GM23338 (cell line): ENCODE measurements around the gene DNAJC10. TPM values are rescaled to one million over a fixed set of nuclear protein-coding genes. Genes with fewer than 3 reads are reported as not detected.

Experiments
- ATAC-seq: fragments of 200-7000 bp; cut with Tn5 transposase; 3 replicates; pipeline ENCODE4 v1.9.1; 2020
- DNase-seq: peaks from one replicate; pipeline ENCODE4 v3.0.0-alpha.2; 2015; ENCODE audit warnings: low spot score
- H2AFZ ChIP-seq: fragments of 200-600 bp; sonication (generic); 2 replicates; pipeline ENCODE4 v1.8.0; 2016; ENCODE audit warnings: antibody characterized with exemption, mild to moderate bottlenecking, moderate library complexity
- H3F3A ChIP-seq: fragments of 200-600 bp; sonication (generic); replicated peaks from 2 replicates; pipeline ENCODE4 v1.8.0; 2017; ENCODE audit warnings: antibody characterized with exemption, mixed run types, low read depth
- H3K27ac ChIP-seq: fragments of 200-600 bp; sonication (generic); 2 replicates; pipeline ENCODE4 v1.6.1; 2016; ENCODE audit warnings: low read depth
- H3K27me3 ChIP-seq: fragments of 200-600 bp; sonication (generic); 2 replicates; pipeline ENCODE4 v1.8.0; 2016; ENCODE audit warnings: mild to moderate bottlenecking, mixed run types, moderate library complexity; ENCODE audit not compliant: insufficient read depth
- H3K36me3 ChIP-seq: fragments of 200-600 bp; sonication (generic); 2 replicates; pipeline ENCODE4 v1.8.0; 2016; ENCODE audit warnings: mild to moderate bottlenecking; ENCODE audit not compliant: insufficient read depth
- H3K4me1 ChIP-seq: fragments of 200-600 bp; sonication (generic); 2 replicates; pipeline ENCODE4 v1.8.0; 2016; ENCODE audit warnings: mild to moderate bottlenecking, moderate library complexity; ENCODE audit not compliant: insufficient read depth
- H3K4me2 ChIP-seq: fragments of 200-600 bp; sonication (generic); 2 replicates; pipeline ENCODE4 v1.7.1; 2017; ENCODE audit warnings: mixed run types
- H3K4me3 ChIP-seq: fragments of 200-600 bp; sonication (generic); 2 replicates; pipeline ENCODE4 v1.6.1; 2016; ENCODE audit warnings: mixed run types
- H3K79me2 ChIP-seq: fragments of 200-600 bp; sonication (generic); replicated peaks from 2 replicates; pipeline ENCODE4 v1.8.0; 2017; ENCODE audit warnings: mild to moderate bottlenecking; ENCODE audit not compliant: insufficient read depth
- H3K9me2 ChIP-seq: fragments of 200-600 bp; sonication (generic); 2 replicates; pipeline ENCODE4 v1.8.0; 2017; ENCODE audit not compliant: insufficient read depth
- H4K20me1 ChIP-seq: fragments of 200-600 bp; sonication (generic); replicated peaks from 2 replicates; pipeline ENCODE4 v1.8.0; 2017; ENCODE audit warnings: mild to moderate bottlenecking; ENCODE audit not compliant: insufficient read depth
- H3K27ac Mint-ChIP-seq: 2 replicates; pipeline ENCODE4 v1.8.0; 2020; ENCODE audit warnings: inconsistent platforms, mild to moderate bottlenecking, moderate library complexity, mixed read lengths
- H3K27me3 Mint-ChIP-seq: 3 replicates; pipeline ENCODE4 v1.8.0; 2022; ENCODE audit warnings: low read depth, mild to moderate bottlenecking, moderate library complexity, mixed read lengths, inconsistent platforms; ENCODE audit not compliant: insufficient read depth, poor library complexity
- H3K36me3 Mint-ChIP-seq: 3 replicates; pipeline ENCODE4 v1.8.0; 2021; ENCODE audit warnings: low read depth, mild to moderate bottlenecking, inconsistent platforms, moderate library complexity, mixed read lengths
- H3K4me1 Mint-ChIP-seq: 3 replicates; pipeline ENCODE4 v1.8.0; 2020; ENCODE audit warnings: mild to moderate bottlenecking, inconsistent platforms, mixed read lengths
- H3K4me3 Mint-ChIP-seq: 3 replicates; pipeline ENCODE4 v1.8.0; 2021; ENCODE audit warnings: moderate library complexity, mild to moderate bottlenecking, inconsistent platforms, mixed read lengths
- H3K9me3 Mint-ChIP-seq: 3 replicates; pipeline ENCODE4 v1.8.0; 2020; ENCODE audit warnings: moderate library complexity, mild to moderate bottlenecking, inconsistent platforms, mixed read lengths
- CTCF ChIP-seq, 2 experiments: fragments of 200-600 bp in 1 of 2; sonication (generic) in 1 of 2; conservative IDR thresholded peaks; 2 replicates each; pipeline versions ENCODE4 v1.5.1 to v1.6.1; 2016 to 2017; ENCODE audit warnings: antibody characterized with exemption in 2 of 2, low read depth in 2 of 2, mild to moderate bottlenecking in 2 of 2, moderate library complexity in 1 of 2
- ETS1 ChIP-seq: IDR thresholded peaks from 2 replicates; pipeline ENCODE4 v1.6.1; 2016; ENCODE audit warnings: antibody characterized with exemption
- EZH2 ChIP-seq: fragments of 200-600 bp; sonication (generic); IDR thresholded peaks from one replicate; pipeline ENCODE4 v1.8.0; 2017; ENCODE audit warnings: antibody characterized with exemption, mild to moderate bottlenecking, low read depth; ENCODE audit not compliant: unreplicated experiment
- POLR2AphosphoS5 ChIP-seq: IDR thresholded peaks from 2 replicates; pipeline ENCODE4 v1.6.1; 2016; ENCODE audit warnings: antibody characterized with exemption, low read depth
- REST ChIP-seq: IDR thresholded peaks from one replicate; pipeline ENCODE4 v1.6.1; 2018; ENCODE audit warnings: antibody characterized with exemption; ENCODE audit not compliant: unreplicated experiment
- ZNF114 ChIP-seq: fragments of 250-450 bp; sonication (Bioruptor Pico); IDR thresholded peaks from 2 replicates; pipeline ENCODE4 v1.5.0; 2020; ENCODE audit warnings: mild to moderate bottlenecking, moderate library complexity
- ZNF331 ChIP-seq: fragments of 250-450 bp; sonication (Bioruptor Pico); IDR thresholded peaks from 2 replicates; pipeline ENCODE4 v1.5.0; 2020; ENCODE audit warnings: low read depth, mild to moderate bottlenecking, moderate library complexity
- ZNF462 ChIP-seq: fragments of 250-450 bp; sonication (Bioruptor Pico); IDR thresholded peaks from 2 replicates; pipeline ENCODE4 v1.5.0; 2020; ENCODE audit warnings: mild to moderate bottlenecking, moderate library complexity
- polyA plus RNA-seq: library from polyadenylated mRNA; unstranded; fragments of >200 nt; fragmentation: Nextera tagmentation; extraction: Ambion mirVana; gene quantifications from 2 replicates; pipeline ENCODE4 v1.2.1, GENCODE V29; 2016
- total RNA-seq: library from RNA; depleted of rRNA; stranded (reverse); fragments of >200 nt; shearing (Covaris generic); gene quantifications from 2 replicates; pipeline ENCODE4 v1.2.3, GENCODE V29; 2014

DNAJC10 gene
- total and polyA plus RNA-seq, 2 experiments from 2014 or later = 41.9 to 83.1 TPM

GRCh38 chr2:182698671-182699070, 17.4 kb upstream of the DNAJC10 start:
- no peak overlapping the region for H3K27ac Mint-ChIP-seq
- no peaks in the 10 kb centered on the region for H3K27me3 Mint-ChIP-seq
- peak overlapping the region; percentile 30; the same call in 1 of the 2 replicates for H2AFZ ChIP-seq
- H4K20me1 ChIP-seq = no peaks in the 10 kb centered on the region
- H3K27ac ChIP-seq = no peak overlapping the region
- no peaks in the 10 kb centered on the region for H3K79me2 ChIP-seq
- H3K9me3 Mint-ChIP-seq = no peaks in the 10 kb centered on the region
- H3K4me2 ChIP-seq = no peak overlapping the region
- no peaks in the 10 kb centered on the region for H3K36me3 ChIP-seq
- H3K4me3 Mint-ChIP-seq = no peak overlapping the region
- H3K27me3 ChIP-seq = no peaks in the 10 kb centered on the region
- no peaks in the 10 kb centered on the region for H3K36me3 Mint-ChIP-seq
- no peaks in the 10 kb centered on the region for H3K4me1 Mint-ChIP-seq
- no peaks in the 10 kb centered on the region for H3F3A ChIP-seq
- no peak overlapping the region for H3K4me3 ChIP-seq
- ATAC-seq = no peak
- no peaks in the 10 kb centered on the region for H3K4me1 ChIP-seq
- TF ChIP-seq REST (no peak), CTCF (conservative IDR thresholded peaks at IDR 0.05; ENCODE audit: low read depth in 2 of 2) (no peak), POLR2AphosphoS5 (no peak), ZNF462 (CRISPR knock-in tag) (no peak), ZNF331 (no peak), ETS1 (no peak), EZH2 (no peak), ZNF114 (CRISPR knock-in tag) (no peak)
- no peak for DNase-seq
- no peaks in the 10 kb centered on the region; the same call in 1 of the 2 replicates for H3K9me2 ChIP-seq
